Activated naive CD8-positive, alpha-beta T cell treated with anti-CD3 and anti-CD28 coated beads, Interleukin-2, amount 10 ng/mL, durations not matched to agents 7 days and 5 days (primary cell): ENCODE measurements around the gene CAV1. TPM values are rescaled to one million over a fixed set of nuclear protein-coding genes. Genes with fewer than 3 reads are reported as not detected.

Source experiments
- ATAC-seq: fragments of 150-1000 bp; cut with Tn5 transposase; one replicate; pipeline ENCODE4 v1.10.0; 2021; ENCODE audit warnings: low read depth, moderate library complexity
- POLR2A ChIA-PET: fragments of 350-600 bp; sonication (Branson Sonifier 250); formaldehyde crosslinking; loops from one replicate; lab custom pipeline; 2021; ENCODE audit warnings: antibody characterized with exemption; lab: Charles Lee
- DNase-seq: peaks from one replicate; pipeline ENCODE4 v3.0.0; 2021
- H3K27ac Mint-ChIP-seq: one replicate; pipeline ENCODE4 v1.8.0; 2022; ENCODE audit warnings: mild to moderate bottlenecking, mixed read lengths
- H3K27me3 Mint-ChIP-seq: one replicate; pipeline ENCODE4 v1.8.0; 2022; ENCODE audit warnings: mild to moderate bottlenecking, moderate library complexity, mixed read lengths
- H3K36me3 Mint-ChIP-seq: one replicate; pipeline ENCODE4 v1.8.0; 2021; ENCODE audit warnings: mild to moderate bottlenecking, mixed read lengths
- H3K4me1 Mint-ChIP-seq: one replicate; pipeline ENCODE4 v1.8.0; 2021; ENCODE audit warnings: mixed read lengths
- H3K4me3 Mint-ChIP-seq: one replicate; pipeline ENCODE4 v1.8.0; 2022; ENCODE audit warnings: mild to moderate bottlenecking, moderate library complexity, mixed read lengths
- H3K9me3 Mint-ChIP-seq: one replicate; pipeline ENCODE4 v1.8.0; 2021; ENCODE audit warnings: mixed read lengths
- total RNA-seq, 2 experiments: library from RNA; stranded (reverse); gene quantifications; one replicate each; pipeline ENCODE4 v1.2.3, GENCODE V29; 2021

CAV1 gene
- total RNA-seq, 2 experiments from 2014 or later = 0.23 TPM; not detected in 1

- no peak overlapping the region for H3K27ac Mint-ChIP-seq
- ATAC-seq (no peak), DNase-seq (no peak)
- no peaks in the 10 kb centered on the region for H3K4me1 Mint-ChIP-seq
- POLR2A ChIA-PET = no interaction called here
- H3K9me3 Mint-ChIP-seq = no peaks in the 10 kb centered on the region
- H3K36me3 Mint-ChIP-seq = no peaks in the 10 kb centered on the region
- H3K27me3 Mint-ChIP-seq = peaks cover 34% of the 10 kb centered on the region
- H3K4me3 Mint-ChIP-seq = no peak overlapping the region
These were observed 35.5 kb downstream of the CAV1 start for GRCh38 chr7:116560021-116560970.

DNA sequence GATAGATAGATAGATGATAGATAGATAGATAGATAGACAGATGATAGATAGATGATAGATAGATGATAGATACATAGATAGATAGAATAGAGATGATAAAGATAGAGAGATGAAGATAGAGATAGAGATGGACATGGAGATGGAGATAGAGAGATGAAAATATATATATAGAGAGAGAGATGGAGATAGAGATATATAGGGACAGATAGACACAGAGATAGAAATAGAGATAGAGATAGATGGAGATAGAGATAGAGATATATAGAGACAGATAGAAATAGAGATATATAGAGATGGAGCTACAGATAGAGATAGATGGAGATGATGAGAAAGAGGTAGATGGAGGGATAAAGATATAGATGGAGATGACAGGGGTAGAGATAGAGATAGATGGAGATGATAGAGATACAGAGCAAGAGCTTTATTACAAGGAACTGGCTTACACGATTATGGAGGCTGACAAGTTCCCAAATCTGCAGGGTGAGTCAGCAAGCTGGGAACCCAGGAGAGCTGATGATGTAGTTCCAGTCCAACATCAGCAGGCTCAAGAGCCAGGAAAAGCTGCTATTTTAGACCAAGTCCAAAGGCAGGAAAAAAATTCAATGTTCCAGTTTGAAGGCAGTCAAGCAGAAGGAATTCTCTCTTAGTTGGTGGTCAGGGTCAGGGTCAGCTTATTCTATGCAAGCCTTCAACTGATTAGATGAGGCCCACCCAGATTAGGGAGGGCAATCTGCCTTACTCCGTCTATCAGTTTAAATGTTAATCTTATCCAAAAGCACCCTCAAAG lies 37.1 kb downstream of the CAV1 start:
- peaks cover 29% of the 10 kb centered on the region for H3K27me3 Mint-ChIP-seq
- DNase-seq = no peak
- H3K9me3 Mint-ChIP-seq = no peaks in the 10 kb centered on the region

GRCh38 chr7:116562529-116563121 lies 37.8 kb downstream of the CAV1 start:
- no peak for ATAC-seq
- Mint-ChIP-seq H3K4me3 (no peak overlapping the region), H3K27ac (no peak overlapping the region), H3K9me3 (no peaks in the 10 kb centered on the region), H3K27me3 (peaks cover 28% of the 10 kb centered on the region), H3K36me3 (no peaks in the 10 kb centered on the region), H3K4me1 (no peaks in the 10 kb centered on the region)
- POLR2A ChIA-PET = no interaction called here
- no peak for DNase-seq

More for the DNA sequence above, 37.1 kb downstream of the CAV1 start:
- Mint-ChIP-seq H3K4me3 (no peak overlapping the region), H3K27ac (no peak overlapping the region), H3K36me3 (no peaks in the 10 kb centered on the region), H3K4me1 (no peaks in the 10 kb centered on the region)
- POLR2A ChIA-PET = no interaction called here
- ATAC-seq = no peak

DNA sequence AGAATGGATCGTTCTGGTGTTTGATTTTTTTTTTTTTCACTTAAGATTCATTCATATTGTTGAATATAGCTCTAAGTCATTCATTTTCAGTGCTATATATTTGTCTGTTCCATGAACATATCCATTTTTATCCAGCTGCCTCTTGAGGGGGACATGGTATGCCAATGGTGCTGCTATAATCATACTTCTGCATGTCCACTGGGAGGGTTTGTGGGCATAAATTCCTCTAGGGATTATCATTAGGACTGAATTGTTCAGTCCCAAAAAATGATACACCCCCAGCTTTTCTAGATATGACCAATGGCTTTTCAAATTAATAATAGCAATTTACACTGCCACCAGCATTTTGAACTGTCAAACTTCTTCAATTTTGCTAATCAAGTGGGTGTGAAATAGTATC lies 41.1 kb downstream of the CAV1 start:
- H3K4me3 Mint-ChIP-seq = no peak overlapping the region
- H3K27ac Mint-ChIP-seq = no peak overlapping the region
- POLR2A ChIA-PET = no interaction called here
- H3K27me3 Mint-ChIP-seq = peaks cover 28% of the 10 kb centered on the region
- no peaks in the 10 kb centered on the region for H3K4me1 Mint-ChIP-seq
- no peak for DNase-seq
- no peaks in the 10 kb centered on the region for H3K36me3 Mint-ChIP-seq
- no peaks in the 10 kb centered on the region for H3K9me3 Mint-ChIP-seq
- ATAC-seq = no peak

DNA sequence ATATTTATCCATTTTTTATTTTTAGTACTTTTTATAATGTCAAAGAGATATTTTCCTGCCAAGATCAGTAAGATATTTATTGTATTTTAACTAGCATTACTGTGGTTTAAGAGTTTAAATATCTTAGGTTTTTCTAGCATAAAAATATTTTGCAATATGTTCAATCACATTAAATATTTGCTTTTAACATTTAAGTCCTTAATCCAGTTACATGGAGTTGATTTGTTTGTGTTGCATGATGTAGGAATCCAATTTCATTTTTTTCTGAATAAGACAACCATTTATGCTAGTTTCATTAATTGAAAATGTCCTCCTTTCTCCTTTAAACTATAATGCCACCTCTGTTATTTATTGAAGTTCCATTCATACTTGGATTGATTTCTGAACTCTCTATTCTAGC lies 41.8 kb downstream of the CAV1 start:
- POLR2A ChIA-PET = no interaction called here
- Mint-ChIP-seq H3K4me3 (no peak overlapping the region), H3K4me1 (no peaks in the 10 kb centered on the region), H3K36me3 (no peaks in the 10 kb centered on the region), H3K27me3 (peaks cover 27% of the 10 kb centered on the region), H3K9me3 (no peaks in the 10 kb centered on the region), H3K27ac (no peak overlapping the region)
- DNase-seq = no peak
- ATAC-seq = no peak

DNA sequence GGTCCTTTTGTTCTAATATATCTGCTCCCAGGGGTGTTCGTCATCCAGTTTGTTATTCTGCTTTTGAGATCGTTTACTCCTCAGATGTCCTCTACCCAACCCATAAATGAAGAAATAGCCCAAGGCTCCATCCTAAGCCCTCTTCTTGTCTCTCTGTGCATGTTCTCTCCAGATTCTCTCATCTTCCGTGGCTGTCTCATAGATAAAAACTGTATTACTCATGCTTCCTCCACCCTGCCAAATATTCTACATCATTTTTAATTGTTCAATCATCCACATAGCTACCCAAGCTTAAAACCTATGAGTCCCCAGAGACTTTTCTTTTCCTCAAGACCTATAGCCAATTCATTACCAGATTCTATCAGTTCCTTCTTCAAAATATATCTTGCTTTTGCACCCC lies 44.9 kb downstream of the CAV1 start:
- POLR2A ChIA-PET = no interaction called here
- DNase-seq (no peak), ATAC-seq (no peak)
- H3K36me3 Mint-ChIP-seq = no peaks in the 10 kb centered on the region
- H3K4me3 Mint-ChIP-seq = no peak overlapping the region
- H3K27me3 Mint-ChIP-seq = peaks cover 23% of the 10 kb centered on the region
- H3K27ac Mint-ChIP-seq = no peak overlapping the region
- no peaks in the 10 kb centered on the region for H3K4me1 Mint-ChIP-seq
- H3K9me3 Mint-ChIP-seq = no peaks in the 10 kb centered on the region

GRCh38 chr7:116570306-116570705 lies 45.5 kb downstream of the CAV1 start:
- Mint-ChIP-seq H3K27me3 (peaks cover 21% of the 10 kb centered on the region), H3K4me3 (no peak overlapping the region), H3K4me1 (no peaks in the 10 kb centered on the region), H3K36me3 (no peaks in the 10 kb centered on the region), H3K9me3 (no peaks in the 10 kb centered on the region), H3K27ac (no peak overlapping the region)
- DNase-seq (no peak), ATAC-seq (no peak)
- POLR2A ChIA-PET = no interaction called here

DNA sequence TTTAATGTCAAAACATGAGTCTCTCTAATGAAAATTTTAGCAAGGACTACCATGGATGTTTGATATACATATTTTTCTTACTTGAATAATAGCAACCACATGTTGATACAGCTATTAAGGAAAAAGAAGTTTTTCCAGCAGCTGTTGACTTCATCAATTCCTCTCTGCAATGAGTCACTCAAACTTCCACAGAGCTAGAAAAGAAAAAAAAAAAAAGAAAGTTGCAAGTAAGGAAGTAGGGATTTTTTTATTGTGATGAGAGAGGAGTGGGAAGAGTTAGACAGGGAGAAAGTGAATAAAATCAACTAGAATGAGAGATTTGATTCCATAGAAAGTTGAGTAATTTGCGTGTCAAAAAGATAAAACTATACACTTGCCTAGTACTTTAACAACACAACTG lies 46.2 kb downstream of the CAV1 start:
- POLR2A ChIA-PET = no interaction called here
- Mint-ChIP-seq H3K9me3 (no peaks in the 10 kb centered on the region), H3K4me1 (no peaks in the 10 kb centered on the region), H3K27ac (no peak overlapping the region), H3K4me3 (no peak overlapping the region), H3K36me3 (no peaks in the 10 kb centered on the region), H3K27me3 (peaks cover 21% of the 10 kb centered on the region)
- DNase-seq (no peak), ATAC-seq (no peak)

GRCh38 chr7:116571552-116571951 lies 46.7 kb downstream of the CAV1 start:
- no peak for ATAC-seq
- H3K27ac Mint-ChIP-seq = no peak overlapping the region
- H3K27me3 Mint-ChIP-seq = peaks cover 21% of the 10 kb centered on the region
- POLR2A ChIA-PET = no interaction called here
- H3K9me3 Mint-ChIP-seq = no peaks in the 10 kb centered on the region
- H3K4me3 Mint-ChIP-seq = no peak overlapping the region
- no peak for DNase-seq
- H3K36me3 Mint-ChIP-seq = no peaks in the 10 kb centered on the region
- no peaks in the 10 kb centered on the region for H3K4me1 Mint-ChIP-seq

DNA sequence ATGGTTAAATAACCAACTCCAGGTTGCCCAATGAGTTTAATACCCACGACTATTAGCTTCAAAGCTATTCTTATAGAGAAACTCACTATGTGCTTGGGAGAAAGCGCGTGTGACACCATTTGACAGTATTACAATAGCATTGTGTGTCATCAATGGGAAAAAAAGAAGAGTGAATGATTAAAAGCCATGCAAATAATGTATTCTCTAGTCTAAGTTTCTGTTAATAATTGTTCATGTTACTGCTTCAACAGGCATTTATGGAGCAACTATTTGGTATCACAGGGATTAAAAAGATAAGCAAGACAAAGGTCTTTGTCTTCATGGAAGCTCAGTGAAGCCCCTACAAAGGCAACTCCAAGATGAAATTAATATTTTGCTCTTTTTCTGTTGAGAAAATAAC lies 47.2 kb downstream of the CAV1 start:
- Mint-ChIP-seq H3K36me3 (no peaks in the 10 kb centered on the region), H3K27me3 (peaks cover 21% of the 10 kb centered on the region), H3K27ac (no peak overlapping the region), H3K4me1 (peaks cover under 1% of the 10 kb centered on the region), H3K9me3 (no peaks in the 10 kb centered on the region), H3K4me3 (no peak overlapping the region)
- DNase-seq (no peak), ATAC-seq (no peak)
- POLR2A ChIA-PET = no interaction called here

- H3K4me1 Mint-ChIP-seq = peaks cover 4% of the 10 kb centered on the region
- POLR2A ChIA-PET = no interaction called here
These were observed 48.7 kb downstream of the CAV1 start for GRCh38 chr7:116573541-116573940.

GRCh38 chr7:116574025-116574822 lies 49.4 kb downstream of the CAV1 start:
- DNase-seq (no peak), ATAC-seq (no peak)
- no peaks in the 10 kb centered on the region for H3K36me3 Mint-ChIP-seq
- no peak overlapping the region for H3K27ac Mint-ChIP-seq
- POLR2A ChIA-PET = no interaction called here
- H3K4me3 Mint-ChIP-seq = no peak overlapping the region
- peaks cover 18% of the 10 kb centered on the region for H3K27me3 Mint-ChIP-seq
- H3K9me3 Mint-ChIP-seq = no peaks in the 10 kb centered on the region
- peaks cover 4% of the 10 kb centered on the region for H3K4me1 Mint-ChIP-seq

More at GRCh38 chr7:116573541-116573940, 48.7 kb downstream of the CAV1 start:
- ATAC-seq = no peak
- no peak for DNase-seq
- Mint-ChIP-seq H3K27ac (no peak overlapping the region), H3K9me3 (no peaks in the 10 kb centered on the region), H3K27me3 (peaks cover 18% of the 10 kb centered on the region), H3K36me3 (no peaks in the 10 kb centered on the region), H3K4me3 (no peak overlapping the region)

DNA sequence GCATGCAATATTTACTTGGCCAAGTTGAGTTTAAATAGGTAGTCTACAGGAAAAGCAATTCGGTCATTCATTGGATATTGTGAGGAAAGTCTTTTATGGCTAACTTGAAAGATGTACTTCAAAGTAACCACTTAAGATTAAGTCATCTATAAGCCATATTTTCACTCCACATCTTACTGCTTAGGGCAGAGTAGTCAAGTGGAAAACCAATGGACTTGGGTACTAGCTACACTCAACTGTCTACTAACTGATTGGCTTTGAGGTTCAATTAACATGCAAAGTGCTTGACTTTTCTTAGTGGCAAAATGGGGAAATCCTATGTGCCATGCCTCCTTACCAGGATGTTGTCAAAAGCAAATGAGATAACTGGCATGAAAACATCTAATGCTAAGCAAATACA lies 51.0 kb downstream of the CAV1 start:
- Mint-ChIP-seq H3K9me3 (no peaks in the 10 kb centered on the region), H3K4me3 (no peak overlapping the region), H3K36me3 (no peaks in the 10 kb centered on the region), H3K4me1 (peaks cover 4% of the 10 kb centered on the region), H3K27me3 (peaks cover 11% of the 10 kb centered on the region), H3K27ac (no peak overlapping the region)
- no peak for ATAC-seq
- no peak for DNase-seq
- POLR2A ChIA-PET = no interaction called here
